Measurements from ENCODE around the gene CPA2.
"Not testable (repeated sequence)": the region's sequence is repeated elsewhere in the genome, so short reads cannot be mapped to it uniquely, and the experiment has no call there.

CPA2 gene

DNA sequence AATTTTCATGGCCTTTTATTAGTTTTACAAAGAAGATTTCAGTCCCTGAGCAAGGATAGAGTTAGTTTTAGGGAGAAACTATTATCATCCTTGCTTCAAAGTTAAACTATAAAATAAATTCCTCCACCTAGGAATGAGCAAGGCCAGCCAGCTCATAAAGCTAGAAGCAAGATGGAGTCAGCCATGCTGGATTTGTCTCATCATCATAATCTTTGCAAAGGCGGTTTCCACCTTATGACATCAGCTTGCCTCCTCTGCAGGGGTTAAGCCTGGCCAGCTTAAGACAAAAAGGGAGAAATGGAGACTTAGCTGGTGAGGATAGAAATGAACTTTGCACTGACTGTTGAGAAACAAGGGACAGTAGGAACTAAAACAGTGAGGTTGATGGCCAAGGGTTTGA is 40.3 kb upstream of the CPA2 start:
- TF ChIP-seq, protein P1, sequence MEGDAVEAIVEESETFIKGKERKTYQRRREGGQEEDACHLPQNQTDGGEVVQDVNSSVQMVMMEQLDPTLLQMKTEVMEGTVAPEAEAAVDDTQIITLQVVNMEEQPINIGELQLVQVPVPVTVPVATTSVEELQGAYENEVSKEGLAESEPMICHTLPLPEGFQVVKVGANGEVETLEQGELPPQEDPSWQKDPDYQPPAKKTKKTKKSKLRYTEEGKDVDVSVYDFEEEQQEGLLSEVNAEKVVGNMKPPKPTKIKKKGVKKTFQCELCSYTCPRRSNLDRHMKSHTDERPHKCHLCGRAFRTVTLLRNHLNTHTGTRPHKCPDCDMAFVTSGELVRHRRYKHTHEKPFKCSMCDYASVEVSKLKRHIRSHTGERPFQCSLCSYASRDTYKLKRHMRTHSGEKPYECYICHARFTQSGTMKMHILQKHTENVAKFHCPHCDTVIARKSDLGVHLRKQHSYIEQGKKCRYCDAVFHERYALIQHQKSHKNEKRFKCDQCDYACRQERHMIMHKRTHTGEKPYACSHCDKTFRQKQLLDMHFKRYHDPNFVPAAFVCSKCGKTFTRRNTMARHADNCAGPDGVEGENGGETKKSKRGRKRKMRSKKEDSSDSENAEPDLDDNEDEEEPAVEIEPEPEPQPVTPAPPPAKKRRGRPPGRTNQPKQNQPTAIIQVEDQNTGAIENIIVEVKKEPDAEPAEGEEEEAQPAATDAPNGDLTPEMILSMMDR (IDR thresholded peaks at IDR 0.05; ENCODE audit: low read depth, low read length, missing control alignments) = no peak
- DNase-seq (ENCODE audit: extremely low read depth, low read depth) = no peak
- no peak overlapping the region for H3K4me3 ChIP-seq (replicated peaks; ENCODE audit: low read depth, low read length)

DNA sequence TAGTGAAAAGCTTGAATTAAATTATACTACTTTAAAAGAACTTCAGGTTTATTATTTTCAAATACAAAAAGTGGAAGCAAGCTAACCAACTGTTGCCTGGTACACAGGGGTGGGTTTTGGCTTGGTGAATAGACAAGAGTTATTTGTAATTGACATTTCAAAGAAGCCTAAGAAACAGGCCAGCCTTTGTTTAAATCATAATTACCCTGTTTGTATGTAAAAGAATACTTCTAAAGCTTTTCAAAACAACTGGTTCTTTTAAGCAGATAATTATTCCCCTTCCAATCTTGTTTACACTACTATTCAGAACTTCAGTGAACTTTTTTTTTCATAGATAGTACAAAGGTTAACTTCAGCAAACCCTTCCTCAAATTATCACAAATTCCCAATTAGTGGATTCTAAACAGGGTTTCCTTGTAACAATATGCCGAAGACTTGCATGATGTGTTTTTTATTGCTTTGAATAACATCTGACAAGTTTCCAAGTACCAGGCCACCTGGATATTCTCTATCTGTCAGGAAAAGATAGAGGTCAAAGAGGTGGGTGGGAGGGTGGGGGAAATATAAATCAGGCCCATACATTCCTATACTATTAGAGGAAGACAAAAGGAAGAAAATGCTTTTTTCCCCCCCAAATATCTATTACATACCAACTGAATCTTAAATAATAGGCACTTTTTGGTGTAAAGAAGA is 38.6 kb upstream of the CPA2 start:
- H3K4me3 ChIP-seq (replicated peaks; ENCODE audit: low read depth, low read length) = no peak overlapping the region
- TF ChIP-seq, protein P1 (IDR thresholded peaks at IDR 0.05; ENCODE audit: low read depth, low read length, missing control alignments) = no peak

DNA sequence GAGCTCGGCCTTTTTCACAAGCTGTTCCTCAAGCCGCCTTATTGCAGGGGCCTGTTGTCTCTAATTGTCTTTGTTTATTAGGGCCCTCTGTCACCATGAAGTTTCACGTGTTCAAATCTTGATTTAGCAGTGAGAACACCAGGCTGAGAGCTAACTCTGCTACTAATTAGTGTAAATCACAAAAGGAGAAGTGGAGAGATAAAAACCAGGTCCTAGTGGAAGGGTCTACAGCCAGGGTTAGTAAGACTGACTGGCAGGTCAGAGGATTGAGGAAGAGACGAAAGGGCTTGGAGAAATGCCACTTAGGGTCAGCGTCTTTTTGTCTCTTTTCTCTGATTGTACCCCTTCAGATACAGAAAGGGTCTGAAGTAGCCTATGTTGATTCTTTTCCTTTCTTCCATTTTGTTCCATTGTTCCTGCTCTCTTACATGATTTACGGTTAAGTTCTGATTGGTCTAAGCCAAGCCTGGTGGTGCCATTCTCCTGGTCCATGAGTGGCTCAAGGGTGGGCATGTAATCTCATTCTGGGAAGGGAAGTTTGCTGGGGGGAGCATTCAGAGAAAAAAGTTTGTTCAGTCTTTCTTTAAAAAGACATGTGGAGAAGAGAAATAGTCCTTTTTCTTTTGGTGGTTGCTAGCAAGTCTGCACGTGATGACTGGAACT is 37.7 kb upstream of the CPA2 start:
- no peak for DNase-seq (ENCODE audit: extremely low read depth, low read depth)
- H3K4me3 ChIP-seq (replicated peaks; ENCODE audit: low read depth, low read length) = no peak overlapping the region
- TF ChIP-seq, protein P1 (IDR thresholded peaks at IDR 0.05; ENCODE audit: low read depth, low read length, missing control alignments) = no peak

More for the DNA sequence above, 38.6 kb upstream of the CPA2 start:
- DNase-seq (ENCODE audit: extremely low read depth, low read depth) = no peak

DNA sequence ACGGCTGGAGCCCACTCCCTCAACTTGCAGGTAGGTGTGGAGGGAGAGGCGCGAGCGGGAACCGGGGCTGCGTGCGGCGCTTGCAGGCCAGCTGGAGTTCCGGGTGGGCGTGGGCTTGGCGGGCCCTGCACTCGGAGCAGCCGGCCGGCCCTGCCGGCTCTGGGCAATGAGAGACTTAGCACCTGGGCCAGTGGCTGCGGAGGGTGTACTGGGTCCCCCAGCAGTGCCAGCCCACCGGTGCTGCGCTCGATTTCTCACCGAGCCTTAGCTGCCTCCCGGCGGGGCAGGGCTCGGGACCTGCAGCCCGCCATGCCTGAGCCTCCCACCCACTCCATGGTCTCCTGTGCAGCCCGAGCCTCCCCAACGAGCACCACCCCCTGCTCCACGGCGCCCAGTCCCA is 36.7 kb upstream of the CPA2 start:
- not testable (repeated sequence) for DNase-seq (ENCODE audit: extremely low read depth, low read depth); H3K4me3 ChIP-seq (replicated peaks; ENCODE audit: low read depth, low read length)

DNA sequence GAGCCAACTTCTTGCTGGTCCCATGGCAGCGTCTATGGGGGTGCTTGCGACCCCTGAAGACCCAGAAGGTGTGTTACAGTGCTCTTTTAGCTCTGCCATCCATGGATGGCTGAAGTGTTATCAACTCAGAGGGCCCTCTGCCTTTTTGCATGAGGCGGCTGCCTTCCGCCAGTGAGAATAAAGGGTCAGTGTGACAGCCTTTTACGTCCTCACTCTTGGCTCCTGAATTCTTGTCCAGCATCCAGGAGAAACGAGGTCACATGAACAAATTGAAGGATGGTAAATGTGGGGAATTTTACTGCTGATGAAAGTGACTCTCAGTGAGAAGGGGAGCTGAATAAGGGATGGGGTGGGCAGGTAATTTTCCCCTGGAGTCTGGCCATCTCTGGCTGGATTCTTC is 34.9 kb upstream of the CPA2 start:
- no peak overlapping the region for H3K4me3 ChIP-seq (replicated peaks; ENCODE audit: low read depth, low read length)
- TF ChIP-seq, protein P1 (IDR thresholded peaks at IDR 0.05; ENCODE audit: low read depth, low read length, missing control alignments) = no peak
- no peak for DNase-seq (ENCODE audit: extremely low read depth, low read depth)

DNA sequence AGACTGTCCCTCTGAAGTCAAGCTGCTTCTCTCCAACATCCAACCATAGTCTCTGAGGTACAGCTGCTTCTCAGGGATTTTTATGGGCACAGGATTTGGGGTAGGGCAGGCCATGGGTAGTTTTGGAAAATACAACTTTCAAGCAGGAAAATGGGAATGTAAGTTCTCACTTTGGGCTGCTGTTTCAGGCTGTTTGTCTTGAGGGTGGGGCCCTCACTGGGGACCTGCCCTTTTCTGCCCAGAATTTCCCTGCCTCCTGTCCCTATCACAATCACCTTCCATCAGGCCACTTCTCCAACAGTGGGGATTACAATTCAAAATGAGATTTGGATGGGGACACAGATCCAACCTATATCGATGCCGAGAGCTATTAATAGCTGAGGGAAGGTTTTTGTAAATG is 34.5 kb upstream of the CPA2 start:
- no peak for DNase-seq (ENCODE audit: extremely low read depth, low read depth)
- TF ChIP-seq, protein P1 (IDR thresholded peaks at IDR 0.05; ENCODE audit: low read depth, low read length, missing control alignments) = no peak

DNA sequence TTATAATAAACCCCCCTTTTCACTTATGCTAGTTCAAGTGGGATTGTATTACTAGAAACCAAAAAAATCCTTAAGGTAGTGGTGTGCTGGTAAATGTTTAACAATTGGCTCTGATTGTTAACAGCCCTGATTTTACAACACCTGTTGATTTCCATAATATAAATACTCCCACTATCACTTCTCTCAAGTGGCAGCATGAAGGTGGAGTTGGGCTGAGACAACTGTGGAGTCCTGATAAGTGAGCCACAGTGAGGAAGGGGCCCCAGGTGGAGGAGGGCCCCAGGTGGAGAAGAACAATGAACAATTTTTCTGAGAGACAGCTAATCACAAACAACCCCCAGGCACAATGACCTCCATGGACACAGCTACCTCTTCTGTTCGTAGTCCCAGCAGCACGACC is 32.6 kb upstream of the CPA2 start:
- no peak for DNase-seq (ENCODE audit: extremely low read depth, low read depth)
- TF ChIP-seq, protein P1 (IDR thresholded peaks at IDR 0.05; ENCODE audit: low read depth, low read length, missing control alignments) = no peak
- no peak overlapping the region for H3K4me3 ChIP-seq (replicated peaks; ENCODE audit: low read depth, low read length)

More for the DNA sequence above, 34.5 kb upstream of the CPA2 start:
- H3K4me3 ChIP-seq (replicated peaks; ENCODE audit: low read depth, low read length) = no peak overlapping the region

DNA sequence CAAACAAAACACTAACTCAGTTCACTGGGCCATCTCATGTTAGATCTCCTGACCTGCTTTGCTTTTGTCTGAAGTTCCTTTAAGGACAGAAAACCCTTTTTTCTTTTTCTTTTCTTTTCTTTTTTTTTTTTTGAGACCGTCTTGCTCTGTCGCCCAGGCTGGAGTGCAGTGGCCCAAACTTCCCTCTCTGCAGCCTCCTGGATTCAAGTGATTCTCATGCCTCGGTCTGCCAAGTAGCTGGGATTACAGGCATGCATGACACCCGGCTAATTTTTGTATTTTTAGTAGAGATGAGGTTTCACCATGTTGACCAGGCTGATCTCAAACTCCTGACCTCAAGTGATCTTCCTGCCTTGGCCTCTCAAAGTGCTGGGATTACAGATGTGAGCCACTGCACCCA is 30.3 kb upstream of the CPA2 start:
- H3K4me3 ChIP-seq (replicated peaks; ENCODE audit: low read depth, low read length); DNase-seq (ENCODE audit: extremely low read depth, low read depth): not testable (repeated sequence)

Measured in HFF-Myc (cell line).